GM12864 (cell line): Measurements from ENCODE around the gene CISD3.

Experiments
- DNase-seq: peaks from one replicate; pipeline ENCODE4 v3.0.0-alpha.2; 2011; ENCODE audit warnings: low read depth
- H3K4me3 ChIP-seq: 2 replicates; pipeline ENCODE4 v1.5.1; 2011; ENCODE audit warnings: mild to moderate bottlenecking, low read depth, low read length, control low read depth
- CTCF ChIP-seq: IDR thresholded peaks from 2 replicates; pipeline ENCODE4 v1.5.1; 2011; ENCODE audit warnings: low read depth, mild to moderate bottlenecking, moderate library complexity, low read length, control low read depth, inconsistent platforms; ENCODE audit errors: missing control alignments

The CISD3 gene

DNA sequence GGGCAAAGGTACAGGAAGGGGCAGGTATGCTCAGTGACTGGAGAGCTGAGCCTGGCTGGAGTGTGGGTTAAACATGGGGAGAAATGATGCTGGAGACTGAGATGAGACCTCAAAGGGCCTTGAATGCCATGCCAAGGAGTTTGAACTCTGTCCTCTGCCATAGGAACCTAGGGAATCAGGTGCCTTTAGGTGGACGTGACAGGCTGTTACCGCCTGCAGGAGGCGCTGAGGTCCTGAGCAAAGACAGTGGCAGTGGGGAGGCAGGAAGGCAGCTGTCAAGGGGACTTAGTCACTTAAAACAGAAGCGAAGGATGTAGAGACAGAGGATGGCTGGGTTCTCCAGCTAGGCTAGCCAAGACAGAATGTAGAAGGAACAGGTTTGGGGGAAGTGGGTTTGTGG, 31.5 kb downstream of the CISD3 start:
- TF ChIP-seq CTCF: peak; percentile 52
- no peak for DNase-seq
- H3K4me3 ChIP-seq: no peak overlapping the region

- no peak for DNase-seq
- no peak for TF ChIP-seq CTCF
- no peak overlapping the region for H3K4me3 ChIP-seq
Observed at GRCh38 chr17:38762231-38762630, 32.1 kb downstream of the CISD3 start.

- no peak for DNase-seq
- TF ChIP-seq CTCF: no peak
- no peak overlapping the region for H3K4me3 ChIP-seq
Observed at GRCh38 chr17:38766341-38766740, 36.2 kb downstream of the CISD3 start.

- no peak overlapping the region for H3K4me3 ChIP-seq
- DNase-seq: no peak
- TF ChIP-seq CTCF: no peak
Observed at GRCh38 chr17:38768417-38768816, 38.3 kb downstream of the CISD3 start.

GRCh38 chr17:38773258-38773657, 43.1 kb downstream of the CISD3 start:
- TF ChIP-seq CTCF: no peak
- no peak overlapping the region for H3K4me3 ChIP-seq
- DNase-seq: no peak

DNA sequence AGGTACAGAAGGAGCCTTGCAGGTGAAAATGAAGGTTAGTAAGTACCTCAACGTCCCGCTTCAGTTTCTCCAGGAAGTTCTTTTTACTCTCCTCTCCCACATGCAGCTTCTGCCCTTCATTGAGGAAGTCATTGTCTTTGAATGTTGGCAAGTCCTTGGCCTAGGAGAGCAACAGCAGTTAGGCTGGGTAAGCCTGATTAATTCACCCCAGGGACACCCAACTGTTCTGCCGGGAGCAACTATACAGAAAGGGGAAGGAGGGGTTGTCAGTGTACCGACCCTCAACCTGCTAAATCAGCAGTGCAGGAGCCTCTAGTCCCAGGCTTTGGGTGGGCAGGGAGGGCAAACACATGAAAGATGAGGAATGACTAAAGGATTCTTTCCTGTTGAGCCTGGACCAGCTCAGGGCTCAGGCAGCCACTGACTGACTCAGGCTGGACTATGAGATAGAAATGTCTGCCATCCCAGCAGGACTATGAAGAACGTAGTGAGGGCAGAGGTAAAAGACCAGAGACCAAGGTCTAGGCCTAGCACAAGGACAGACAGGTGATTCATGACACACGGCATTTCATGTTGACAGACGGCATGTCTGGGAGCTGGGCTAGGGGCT, 47.6 kb downstream of the CISD3 start:
- DNase-seq: no peak
- no peak overlapping the region for H3K4me3 ChIP-seq
- no peak for TF ChIP-seq CTCF

DNA sequence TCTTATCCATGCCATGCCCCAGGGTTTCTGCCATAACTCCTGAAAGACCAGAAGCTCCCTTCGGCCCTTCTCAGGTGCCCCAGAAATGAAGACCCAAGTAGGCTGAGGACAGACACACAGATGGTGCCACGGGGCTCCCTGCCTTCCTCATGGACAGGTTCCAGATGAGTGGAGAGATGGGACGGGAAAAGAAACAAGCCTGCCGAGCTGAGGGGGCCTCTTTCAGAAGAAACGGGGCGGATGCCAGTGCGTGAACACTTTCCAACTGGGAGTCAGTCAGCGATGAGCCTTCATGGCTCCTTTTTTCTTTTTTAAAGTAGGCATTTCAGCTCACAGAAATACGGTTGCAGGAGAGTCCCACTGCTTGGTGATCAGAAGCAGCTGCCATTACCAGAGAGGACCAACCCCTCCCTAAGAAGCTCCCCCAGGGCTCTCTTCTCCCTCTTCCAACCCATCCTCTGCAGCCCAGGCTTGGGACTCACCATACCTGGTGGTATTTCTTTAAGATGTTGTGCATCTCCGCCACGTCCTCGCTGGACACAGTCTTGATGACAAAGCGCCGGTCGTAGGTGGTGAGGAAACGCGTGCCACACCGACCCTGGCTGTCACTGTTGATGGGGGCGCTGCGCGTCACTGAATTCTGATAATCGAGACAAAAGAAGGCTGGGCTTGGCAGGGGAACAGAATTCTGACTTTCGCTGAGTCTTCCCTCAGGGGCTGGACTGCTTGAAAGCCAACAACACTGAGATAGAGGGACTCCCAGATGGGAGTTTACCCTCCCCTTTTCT, 50.0 kb downstream of the CISD3 start:
- DNase-seq: no peak
- no peak overlapping the region for H3K4me3 ChIP-seq
- no peak for TF ChIP-seq CTCF
